COR-L47 (cell line): ENCODE results near the gene DNAJC8.

Experiments used
- DNase-seq: peaks from one replicate; lab custom pipeline; 2025; lab: John Stamatoyannopoulos, UW

DNAJC8 gene

DNA sequence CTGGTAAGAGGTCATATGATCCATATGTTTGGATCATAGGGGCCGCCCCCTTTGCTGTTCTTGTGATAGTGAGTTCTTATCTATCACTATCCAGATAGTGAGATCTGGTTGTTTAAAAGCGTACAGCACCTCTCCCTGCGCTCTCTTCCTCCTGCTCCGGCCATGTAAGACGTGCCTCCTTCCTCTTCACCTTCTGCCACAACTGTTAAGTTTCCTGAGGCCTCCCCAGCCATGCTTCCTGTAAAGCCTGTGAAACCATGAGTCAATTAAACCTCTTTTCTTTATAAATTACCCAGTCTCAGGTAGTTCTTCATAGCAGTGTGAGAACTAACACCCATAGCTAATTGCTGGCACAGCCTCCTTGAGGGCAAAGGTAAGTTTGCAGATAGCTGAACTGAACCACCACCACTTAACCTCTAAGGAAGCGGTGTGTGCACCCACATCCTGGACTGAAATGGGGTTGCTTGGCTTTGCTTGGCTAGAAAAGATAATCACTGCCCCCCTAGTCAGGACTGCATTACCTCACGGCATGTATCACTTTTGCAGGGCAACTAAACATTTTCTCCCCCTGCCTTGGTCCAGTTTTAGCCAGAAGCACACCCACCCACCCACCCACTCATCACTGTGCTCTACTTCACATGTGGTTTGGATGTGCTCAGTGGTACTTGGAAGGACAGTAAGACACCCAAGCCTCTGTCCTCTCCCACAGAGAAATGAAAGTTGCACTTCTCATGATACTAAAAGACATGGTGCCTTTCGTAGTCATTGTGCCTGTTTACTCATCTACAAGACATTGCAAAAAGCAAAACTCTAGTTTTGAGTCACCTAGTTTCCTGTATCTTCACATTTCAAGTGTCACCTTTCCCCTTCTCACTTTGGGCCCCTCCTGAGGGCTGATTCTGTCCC is 33.2 kb downstream of the DNAJC8 start:
- no peak for DNase-seq

DNA sequence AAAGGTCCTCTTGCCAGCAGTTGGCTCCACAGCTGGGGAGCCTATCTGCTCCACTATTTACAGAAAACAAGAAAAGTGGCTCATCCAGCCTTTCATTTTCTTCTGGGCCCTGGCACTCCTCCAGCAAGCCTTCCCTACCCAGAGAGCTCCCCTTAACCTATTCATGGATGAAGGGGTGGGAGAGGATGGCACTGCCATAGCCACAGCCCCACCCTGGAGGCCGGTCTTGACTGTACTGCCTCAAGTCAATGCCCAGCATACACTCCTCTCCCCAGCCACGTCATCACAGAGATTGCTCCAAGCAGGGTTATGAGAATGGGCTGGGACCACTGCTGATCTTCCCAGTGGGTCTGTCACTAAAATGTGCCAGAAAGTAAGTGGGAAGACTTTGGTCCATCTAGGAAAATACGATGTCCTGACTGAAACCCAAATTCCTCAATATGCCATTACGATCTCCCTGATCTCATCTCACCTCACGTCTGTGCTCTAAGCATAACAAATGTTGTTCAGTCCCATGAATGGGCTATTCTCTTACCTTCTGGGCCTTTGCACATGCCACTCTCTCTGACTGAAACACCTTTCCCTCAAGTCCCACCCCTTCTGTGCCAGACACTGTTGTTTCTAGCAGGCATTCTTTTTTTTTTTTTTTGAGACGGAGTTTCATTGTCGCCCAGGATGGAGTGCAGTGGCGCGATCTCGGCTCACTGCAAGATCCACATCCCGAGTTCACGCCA is 35.0 kb downstream of the DNAJC8 start:
- DNase-seq: peak; percentile 26

DNA sequence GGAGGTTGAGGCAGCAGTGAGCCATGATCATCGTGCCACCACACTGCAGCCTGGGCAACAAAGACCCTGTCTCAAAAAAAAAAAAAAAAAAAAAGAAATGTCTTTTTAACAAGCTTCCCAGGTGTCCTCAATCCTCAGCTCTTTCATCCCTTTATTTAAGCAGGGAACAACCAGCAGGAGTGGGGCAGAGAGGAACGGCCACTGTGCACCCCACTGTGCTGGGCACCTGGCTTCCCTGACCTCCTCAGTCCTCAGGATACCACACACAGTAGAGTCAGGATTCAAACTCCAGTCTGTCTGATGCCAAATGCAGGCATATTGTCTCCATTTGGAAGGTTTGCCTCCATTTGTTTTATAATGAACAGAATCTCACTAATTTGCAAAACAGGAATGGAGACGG is 36.5 kb downstream of the DNAJC8 start:
- no peak for DNase-seq

DNA sequence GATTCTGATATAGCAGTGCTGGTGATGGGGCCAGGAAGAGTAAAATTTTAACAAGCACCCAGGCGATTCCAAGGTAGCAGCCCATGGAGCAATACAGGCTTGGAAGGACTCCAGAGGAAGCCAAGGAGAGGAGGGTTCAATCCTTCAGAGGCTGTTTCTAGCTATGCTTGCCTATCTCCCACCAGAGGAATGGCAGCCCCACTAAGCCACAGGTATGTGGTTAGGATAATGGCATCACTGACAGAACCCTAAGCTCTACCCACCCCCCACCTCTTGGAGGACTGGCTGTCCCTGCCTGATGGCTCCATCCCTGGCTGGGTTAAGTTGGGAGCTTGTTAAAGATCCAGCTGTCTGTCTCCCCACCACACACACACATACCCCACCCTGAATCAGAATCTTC is 37.0 kb downstream of the DNAJC8 start:
- no peak for DNase-seq

- DNase-seq: no peak
Observed at GRCh38 chr1:28194326-28195035, 38.3 kb downstream of the DNAJC8 start.

GRCh38 chr1:28193701-28194161 is 39.1 kb downstream of the DNAJC8 start:
- no peak for DNase-seq

DNA sequence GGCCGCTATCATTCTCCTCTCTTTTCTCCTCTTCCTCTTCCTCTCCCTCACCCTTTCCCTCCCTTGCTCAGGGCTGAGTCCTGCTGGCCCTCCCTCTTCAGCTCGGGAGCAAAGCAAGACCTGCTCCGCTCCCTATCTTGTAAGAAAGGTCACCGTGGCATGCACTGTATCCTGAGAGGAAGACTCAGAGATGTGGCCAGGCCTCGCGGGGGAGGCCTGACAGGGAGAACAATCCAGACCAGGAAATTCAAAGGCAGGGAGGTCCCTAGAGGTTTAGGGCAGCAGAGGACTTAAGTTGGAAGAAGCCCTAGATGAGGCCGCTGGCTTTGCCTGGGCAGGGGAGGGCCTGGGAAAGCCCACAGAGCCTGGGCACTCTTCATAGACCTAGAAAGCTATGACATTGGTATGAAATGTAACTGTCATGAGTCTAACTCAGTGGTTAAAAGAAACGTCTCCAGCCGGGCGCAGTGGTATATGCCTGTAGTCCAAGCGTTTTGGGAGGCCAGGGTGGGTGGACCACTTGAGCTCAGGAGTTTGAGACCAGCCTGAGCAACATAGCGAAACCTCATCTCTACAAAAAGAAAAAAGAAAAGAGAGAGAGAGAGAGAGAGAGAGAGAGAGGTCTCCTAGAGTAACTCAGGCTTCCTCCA is 41.7 kb downstream of the DNAJC8 start:
- no peak for DNase-seq

- no peak for DNase-seq
Observed at GRCh38 chr1:28190337-28190979, 42.4 kb downstream of the DNAJC8 start.

DNA sequence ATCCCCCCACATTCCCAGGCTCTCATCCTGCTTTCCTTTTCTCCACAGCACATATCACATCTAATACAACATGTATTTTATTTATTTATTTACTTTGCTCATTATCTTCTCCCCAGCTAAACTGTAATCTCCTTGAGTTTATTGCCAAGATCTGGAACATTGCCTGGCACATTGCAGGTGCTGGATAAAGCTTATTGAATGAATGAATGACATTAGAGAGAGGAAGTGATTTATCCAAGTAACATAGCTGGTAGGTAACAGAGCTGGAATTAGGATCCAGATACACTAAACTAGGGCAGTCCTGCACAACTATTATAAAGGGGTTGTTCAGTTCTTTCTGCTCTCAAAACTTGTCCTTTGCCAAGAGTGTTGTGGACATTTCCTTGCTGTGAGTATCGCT is 47.8 kb downstream of the DNAJC8 start:
- no peak for DNase-seq

GRCh38 chr1:28180306-28181305 is 52.2 kb downstream of the DNAJC8 start:
- DNase-seq: no peak

GRCh38 chr1:28178690-28179485 is 53.9 kb downstream of the DNAJC8 start:
- DNase-seq: no peak

GRCh38 chr1:28176492-28177470 is 56.0 kb downstream of the DNAJC8 start, which contains the start of gene PTAFR:
Gene PTAFR, minus strand, starts transcription at chr1:28176690. Its CDS starts 25,669 bp downstream, at chr1:28151021.
- DNase-seq: no peak

- no peak for DNase-seq
Observed at GRCh38 chr1:28175955-28176485, 56.8 kb downstream of the DNAJC8 start.

- no peak for DNase-seq
Observed at GRCh38 chr1:28173980-28174297, 58.9 kb downstream of the DNAJC8 start.

- DNase-seq: no peak
Observed at GRCh38 chr1:28173151-28173979, 59.5 kb downstream of the DNAJC8 start.

DNA sequence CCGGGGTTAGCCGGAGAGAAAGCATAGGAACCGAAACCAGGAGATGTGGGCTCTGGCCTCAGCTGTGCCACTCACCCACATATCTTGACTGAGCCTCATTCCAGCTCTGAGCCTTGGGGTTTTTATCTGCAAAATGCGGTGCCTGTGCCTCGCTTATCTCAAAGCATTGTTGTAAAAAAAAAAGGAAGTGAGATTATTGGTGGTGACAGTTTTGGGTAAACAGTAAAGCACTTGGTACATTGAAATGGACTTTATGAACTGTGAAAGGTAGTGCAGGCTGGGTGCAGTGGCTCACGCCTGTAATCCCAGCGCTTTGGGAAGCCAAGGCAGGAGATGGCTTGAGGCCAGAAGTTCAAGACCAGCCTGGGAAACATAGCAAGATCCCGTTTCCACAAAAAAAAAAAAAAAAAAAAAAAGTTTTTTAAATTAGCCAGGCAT is 60.1 kb downstream of the DNAJC8 start:
- DNase-seq: no peak

GRCh38 chr1:28171246-28171645 is 61.6 kb downstream of the DNAJC8 start:
- no peak for DNase-seq
